ENCODE results near the gene HES1. TPM values are rescaled to one million over a fixed set of nuclear protein-coding genes. Genes with fewer than 3 reads are reported as not detected.

Gene HES1
- total RNA-seq, 4 donors from 2014 or later: 9.6 to 31.5 (median 15.4) TPM

DNA sequence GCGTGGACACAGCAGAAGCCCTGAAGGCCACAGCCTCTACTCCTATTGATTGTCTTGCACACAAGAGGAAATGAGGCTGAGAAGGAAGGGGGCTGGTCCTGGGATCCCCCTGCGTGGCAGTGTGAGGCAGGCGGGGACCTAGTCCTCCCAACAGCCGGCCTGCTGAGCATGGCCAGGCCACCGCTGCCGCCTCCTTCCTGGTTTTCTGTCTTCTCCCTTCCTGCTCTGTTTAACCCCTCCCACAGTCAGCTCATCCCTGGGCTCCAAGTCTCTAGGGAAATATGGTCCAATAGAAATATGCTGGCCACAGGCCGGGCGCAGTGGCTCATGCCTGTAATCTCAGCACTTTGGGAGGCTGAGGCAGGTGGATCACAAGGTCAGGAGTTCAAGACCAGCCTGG lies 42.1 kb upstream of the HES1 start:
- Histone ChIP-seq H3K36me3 (no peaks in the 10 kb centered on the region), H3K4me3 (no peak overlapping the region), H3K4me1 (peaks cover 0 to 27% (median 9%) of the 10 kb centered on the region in 3 donors), H3K9me3 (no peaks in the 10 kb centered on the region), H3K27ac (no peak overlapping the region), H3K27me3 (no peaks in the 10 kb centered on the region)
- ATAC-seq: no peak
- WGBS, 2 donors (ENCODE audit: low coverage in 1 of 2): 88% methylated on average over 5 of the region's 8 CpGs; no CpG with 5 or more reads in 1 of the 2 donors
- no peak for TF ChIP-seq POLR2A (IDR thresholded peaks at IDR 0.05)
- TF ChIP-seq EP300 (IDR thresholded peaks at IDR 0.05): no peak

DNA sequence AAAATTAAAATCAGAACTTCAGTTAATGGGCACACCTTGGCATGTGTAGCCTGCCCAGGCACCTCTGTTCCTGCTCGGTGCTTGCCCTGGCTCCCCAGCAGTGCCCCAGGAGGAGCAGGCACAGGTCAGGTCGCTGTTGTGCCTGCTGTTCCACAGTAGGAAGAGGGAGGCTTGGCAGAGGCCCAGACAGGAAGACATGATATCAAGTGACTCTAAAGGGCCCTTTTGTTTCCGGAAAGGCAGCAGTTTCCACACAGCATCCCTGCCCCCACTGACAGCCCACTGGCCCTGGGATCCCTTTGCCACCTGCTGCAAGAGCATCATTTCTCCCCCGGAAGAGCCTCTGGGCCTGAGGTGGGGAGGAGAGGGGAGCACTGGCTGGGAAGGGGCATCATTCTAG lies 40.5 kb upstream of the HES1 start:
- Histone ChIP-seq H3K27me3 (no peaks in the 10 kb centered on the region), H3K4me1 (peaks cover 0 to 14% (median 4%) of the 10 kb centered on the region in 3 donors), H3K4me3 (no peak overlapping the region), H3K36me3 (no peaks in the 10 kb centered on the region), H3K9me3 (no peaks in the 10 kb centered on the region), H3K27ac (no peak overlapping the region)
- no peak for ATAC-seq
- TF ChIP-seq POLR2A (IDR thresholded peaks at IDR 0.05) (no peak), EP300 (IDR thresholded peaks at IDR 0.05) (no peak), POLR2AphosphoS5 (IDR thresholded peaks at IDR 0.05) (no peak), CTCF (IDR thresholded peaks at IDR 0.05) (no peak)
- 20 to 82% methylated on average over 1 to 3 of the region's 4 CpGs for WGBS, 2 donors (ENCODE audit: low coverage in 1 of 2)

GRCh38 chr3:194095902-194096301 lies 40.0 kb upstream of the HES1 start:
- TF ChIP-seq POLR2A (IDR thresholded peaks at IDR 0.05): no peak
- TF ChIP-seq CTCF (IDR thresholded peaks at IDR 0.05): no peak
- TF ChIP-seq EP300 (IDR thresholded peaks at IDR 0.05): no peak
- no peak for TF ChIP-seq POLR2AphosphoS5 (IDR thresholded peaks at IDR 0.05)
- Histone ChIP-seq H3K9me3 (no peaks in the 10 kb centered on the region), H3K27ac (no peak overlapping the region), H3K27me3 (no peaks in the 10 kb centered on the region), H3K36me3 (no peaks in the 10 kb centered on the region), H3K4me3 (no peak overlapping the region), H3K4me1 (peaks cover 0 to 14% (median 4%) of the 10 kb centered on the region in 3 donors)
- ATAC-seq: no peak
- 82 to 91% methylated on average over 5 to 9 of the region's 10 CpGs for WGBS, 2 donors (ENCODE audit: low coverage in 1 of 2)

DNA sequence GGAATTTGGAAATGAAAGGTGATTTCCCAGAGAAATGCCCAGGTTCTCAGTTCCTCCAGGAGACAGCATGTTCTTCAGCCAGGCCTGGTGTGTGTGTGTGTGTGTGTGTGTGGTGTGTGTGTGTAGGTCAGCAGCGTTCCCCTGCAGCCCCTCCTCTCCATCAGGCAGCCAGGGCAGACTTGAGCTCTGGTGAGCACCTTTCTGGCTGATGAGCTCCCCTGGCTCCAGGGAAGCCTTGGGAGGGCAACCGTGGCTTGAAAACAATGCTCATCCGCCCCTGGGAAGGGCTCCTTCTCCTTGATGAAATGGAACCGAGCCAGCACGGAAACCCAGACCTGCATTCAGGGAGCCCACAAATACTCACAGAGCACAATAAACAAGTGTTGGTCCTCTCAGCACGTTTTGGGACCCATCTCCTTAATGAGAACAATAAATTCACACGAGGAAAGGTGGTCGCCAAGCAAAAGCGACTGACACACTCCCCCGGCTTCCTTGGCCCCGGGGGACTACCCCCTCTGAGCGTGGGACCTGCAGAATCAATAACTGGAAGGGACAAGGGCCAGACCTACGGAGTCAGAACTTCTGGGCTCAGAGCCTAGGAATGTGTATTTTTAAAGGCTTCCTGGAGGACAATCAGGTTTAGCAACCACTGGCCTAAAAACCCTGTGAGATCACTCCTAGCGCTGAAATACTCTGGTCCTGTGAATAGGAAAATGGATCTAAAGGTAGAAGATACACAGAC lies 38.6 kb upstream of the HES1 start:
- no peak for ATAC-seq
- TF ChIP-seq EP300 (IDR thresholded peaks at IDR 0.05) (no peak), POLR2AphosphoS5 (IDR thresholded peaks at IDR 0.05) (no peak), CTCF (IDR thresholded peaks at IDR 0.05) (no peak)
- WGBS, 2 donors (ENCODE audit: low coverage in 1 of 2): 40 to 62% methylated on average over 2 to 10 of the region's 14 CpGs
- Histone ChIP-seq H3K4me1 (peaks cover 0 to 14% (median 4%) of the 10 kb centered on the region in 3 donors), H3K27me3 (no peaks in the 10 kb centered on the region), H3K9me3 (no peaks in the 10 kb centered on the region), H3K36me3 (no peaks in the 10 kb centered on the region), H3K4me3 (no peak overlapping the region), H3K27ac (no peak overlapping the region)

DNA sequence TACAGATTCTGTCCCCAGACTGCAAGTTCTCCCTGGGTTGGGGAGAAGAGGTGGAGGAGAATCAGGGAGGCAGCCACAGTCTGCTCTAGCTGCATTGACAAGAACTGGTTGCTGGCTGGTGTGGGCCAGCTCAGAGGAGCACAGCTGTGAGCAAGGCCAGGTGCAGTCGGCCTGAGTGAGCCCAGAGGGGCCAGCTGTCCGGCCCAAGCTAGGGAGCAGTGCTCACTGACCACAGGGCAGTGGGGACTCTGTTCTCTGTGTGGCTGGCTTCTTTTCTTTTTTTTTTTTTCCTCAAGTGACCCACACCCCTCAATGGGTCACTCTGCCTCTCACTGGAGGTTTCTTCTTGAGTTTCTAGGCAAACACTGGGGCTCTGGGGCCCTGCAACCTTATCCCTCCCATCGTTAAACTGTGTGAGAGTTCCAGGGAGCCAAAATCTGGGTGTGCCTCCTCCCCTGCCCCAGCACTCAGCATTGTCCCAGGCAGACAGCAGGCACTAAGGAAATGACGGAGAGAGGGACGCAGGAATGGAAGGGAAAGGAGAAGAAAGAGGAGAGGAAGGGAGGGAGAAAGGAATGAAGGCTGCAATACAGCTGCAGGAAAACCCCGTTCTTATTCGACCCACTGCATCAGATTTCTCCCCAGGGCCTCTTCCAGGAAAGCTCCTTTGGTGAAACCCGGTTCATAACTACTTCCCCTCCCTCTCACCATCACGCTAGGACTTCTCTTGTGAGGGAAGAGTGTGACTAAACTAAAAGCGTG lies 37.7 kb upstream of the HES1 start:
- ATAC-seq: no peak
- Histone ChIP-seq H3K4me1 (peaks cover 0 to 14% (median 4%) of the 10 kb centered on the region in 3 donors), H3K9me3 (no peaks in the 10 kb centered on the region), H3K27ac (no peak overlapping the region), H3K4me3 (no peak overlapping the region), H3K27me3 (no peaks in the 10 kb centered on the region), H3K36me3 (no peaks in the 10 kb centered on the region)
- WGBS, 2 donors (ENCODE audit: low coverage in 1 of 2): 57 to 84% methylated on average over 5 to 6 of the region's 10 CpGs
- TF ChIP-seq POLR2AphosphoS5 (IDR thresholded peaks at IDR 0.05): no peak
- no peak for TF ChIP-seq POLR2A (IDR thresholded peaks at IDR 0.05)
- TF ChIP-seq EP300 (IDR thresholded peaks at IDR 0.05): no peak
- TF ChIP-seq CTCF (IDR thresholded peaks at IDR 0.05): no peak
